NCI-H1417 (cell line): ENCODE measurements around the gene RREB1.
"Not testable (repeated sequence)": the region's sequence is repeated elsewhere in the genome, so short reads cannot be mapped to it uniquely, and the experiment has no call there.

Experiments used
- DNase-seq, 3 experiments: peaks; one replicate each; lab custom pipeline; 2025; lab: John Stamatoyannopoulos, UW

The RREB1 gene

GRCh38 chr6:7262746-7263518 lies 155.2 kb downstream of the RREB1 start:
- no peak for DNase-seq

DNA sequence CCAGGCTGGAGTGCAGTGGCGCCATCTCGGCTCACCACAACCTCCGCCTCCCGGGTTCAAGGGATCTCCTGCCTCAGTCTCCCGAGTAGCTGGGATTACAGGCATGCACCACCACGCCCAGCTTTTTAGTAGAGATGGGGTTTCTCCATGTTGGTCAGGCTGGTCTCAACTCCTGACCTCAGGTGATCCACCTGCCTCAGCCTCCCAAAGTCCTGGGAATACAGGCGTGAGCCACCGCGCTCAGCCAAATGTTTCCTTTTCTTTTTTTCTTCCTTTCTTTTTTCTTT lies 155.7 kb downstream of the RREB1 start:
- not testable (repeated sequence) for DNase-seq

DNA sequence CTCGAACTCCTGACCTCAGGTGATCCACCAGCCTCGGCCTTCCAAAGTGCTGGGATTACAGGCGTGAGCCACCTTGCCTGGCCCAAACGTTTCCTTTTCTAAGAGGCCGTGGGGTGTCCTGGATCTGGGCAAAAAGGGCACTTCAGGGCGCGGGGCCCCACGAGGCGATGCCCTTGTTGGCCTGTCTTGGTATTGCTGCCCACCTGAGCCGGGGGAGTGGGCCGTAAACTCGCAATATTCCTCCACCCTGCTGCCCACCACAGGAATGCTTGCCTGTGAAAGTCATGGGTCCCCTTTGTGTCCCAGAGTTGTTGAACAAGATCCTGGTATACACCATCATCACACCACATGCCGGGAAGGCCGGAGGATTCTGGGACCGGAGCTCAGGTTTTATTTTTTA lies 156.3 kb downstream of the RREB1 start:
- DNase-seq = no peak

- no peak for DNase-seq
Observed at GRCh38 chr6:7264686-7265384, 157.1 kb downstream of the RREB1 start.

GRCh38 chr6:7265385-7265726 lies 157.6 kb downstream of the RREB1 start:
- not testable (repeated sequence) for DNase-seq

DNA sequence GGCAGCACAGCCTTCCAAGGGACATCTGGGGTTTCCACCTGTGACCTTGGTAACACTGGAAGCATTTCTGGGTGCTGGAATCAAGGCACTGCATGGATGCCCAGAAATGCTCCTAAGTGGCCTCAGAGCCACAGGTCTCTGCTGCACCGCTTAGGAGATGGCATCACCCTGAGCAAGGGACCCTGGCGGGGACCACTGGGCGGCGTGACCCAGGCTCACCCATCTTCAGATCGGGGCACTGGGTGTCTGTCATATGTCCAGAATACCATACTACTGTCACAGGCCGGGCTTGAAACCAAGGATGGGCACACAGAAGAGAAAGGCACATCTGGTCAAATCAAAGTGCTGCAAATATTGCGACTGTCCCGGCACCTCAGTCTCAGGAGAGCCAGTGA lies 159.3 kb downstream of the RREB1 start:
- DNase-seq = no peak

DNA sequence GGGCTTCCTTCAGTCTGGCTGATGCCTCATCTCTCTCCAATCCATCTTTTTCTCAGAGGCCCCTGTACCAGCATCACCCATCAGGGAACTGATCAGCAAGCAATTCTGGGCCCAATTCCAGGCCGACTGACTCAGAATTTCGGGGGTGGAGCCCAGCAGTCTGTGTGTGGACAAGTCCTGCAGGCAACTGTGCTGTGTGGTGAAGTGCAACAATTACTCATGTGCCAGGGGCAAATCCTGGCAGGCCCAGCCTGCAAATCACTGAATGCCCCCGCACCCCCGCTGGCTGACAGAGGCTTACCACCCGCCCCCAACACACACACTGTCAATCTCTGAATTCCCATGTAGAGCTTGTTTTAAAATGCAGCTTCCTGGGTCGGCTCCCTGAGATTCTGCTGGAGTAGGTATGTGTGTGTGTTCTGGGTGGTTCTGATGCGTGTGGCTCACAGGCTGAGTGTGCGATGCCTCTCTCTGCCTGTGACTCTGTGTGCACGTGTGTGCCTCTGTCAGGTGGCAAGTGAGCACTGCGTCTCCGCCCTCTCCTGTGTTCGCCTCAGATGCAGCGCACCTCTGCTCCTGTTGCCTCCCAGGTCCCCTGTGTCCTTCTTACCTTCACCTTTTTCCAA lies 159.8 kb downstream of the RREB1 start:
- no peak for DNase-seq

DNA sequence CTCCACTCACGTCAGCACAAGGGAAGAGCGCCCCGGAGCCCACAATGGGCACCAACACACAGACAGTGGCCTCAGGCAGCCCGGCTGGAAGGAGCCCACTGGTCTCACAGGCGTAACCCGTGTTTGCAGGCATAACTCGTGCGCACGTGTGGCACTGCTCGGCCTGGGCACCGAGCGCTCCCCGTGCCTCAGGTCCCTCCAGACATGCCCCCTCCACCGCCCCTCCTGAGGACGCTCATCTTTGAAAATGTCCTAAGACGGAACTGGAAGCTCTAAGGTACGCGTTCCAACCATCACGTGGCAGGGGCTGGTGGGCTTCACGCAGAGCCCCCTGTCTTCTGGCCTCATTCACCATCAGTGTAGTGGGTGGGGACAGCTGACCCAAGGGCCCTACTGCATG lies 160.6 kb downstream of the RREB1 start:
- DNase-seq = no peak

- DNase-seq = no peak
Observed at GRCh38 chr6:7268816-7269555, 161.2 kb downstream of the RREB1 start.

- no peak for DNase-seq
Observed at GRCh38 chr6:7269816-7270215, 162.1 kb downstream of the RREB1 start.

GRCh38 chr6:7270320-7271204 lies 162.8 kb downstream of the RREB1 start:
- DNase-seq = no peak

- no peak for DNase-seq
Observed at GRCh38 chr6:7271205-7271534, 163.4 kb downstream of the RREB1 start.

DNA sequence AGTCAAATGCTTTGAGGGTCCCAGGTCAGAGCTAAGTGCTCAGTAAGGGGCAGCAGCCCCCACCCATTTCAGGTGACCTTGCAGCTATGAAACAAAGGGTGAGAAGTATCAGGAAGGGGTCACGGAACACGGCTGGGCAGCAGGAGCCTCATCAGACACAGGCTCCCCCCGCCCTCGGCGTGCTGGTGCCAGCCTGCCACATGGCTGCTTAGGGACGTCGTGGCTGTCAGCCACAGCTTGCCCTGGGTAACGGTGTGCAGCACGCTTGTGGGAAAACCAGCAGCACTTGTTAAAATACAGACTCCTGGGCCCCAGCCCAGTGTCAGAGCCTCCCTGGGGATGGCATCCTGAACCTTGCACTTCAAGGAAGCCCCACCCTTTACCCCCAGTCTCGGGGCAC lies 165.9 kb downstream of the RREB1 start:
- DNase-seq = no peak

- DNase-seq = not testable (repeated sequence)
Observed at GRCh38 chr6:7274525-7274924, 166.8 kb downstream of the RREB1 start.

- no peak for DNase-seq
Observed at GRCh38 chr6:7276199-7276524, 168.4 kb downstream of the RREB1 start.

- DNase-seq = no peak
Observed at GRCh38 chr6:7282097-7282906, 174.5 kb downstream of the RREB1 start.

DNA sequence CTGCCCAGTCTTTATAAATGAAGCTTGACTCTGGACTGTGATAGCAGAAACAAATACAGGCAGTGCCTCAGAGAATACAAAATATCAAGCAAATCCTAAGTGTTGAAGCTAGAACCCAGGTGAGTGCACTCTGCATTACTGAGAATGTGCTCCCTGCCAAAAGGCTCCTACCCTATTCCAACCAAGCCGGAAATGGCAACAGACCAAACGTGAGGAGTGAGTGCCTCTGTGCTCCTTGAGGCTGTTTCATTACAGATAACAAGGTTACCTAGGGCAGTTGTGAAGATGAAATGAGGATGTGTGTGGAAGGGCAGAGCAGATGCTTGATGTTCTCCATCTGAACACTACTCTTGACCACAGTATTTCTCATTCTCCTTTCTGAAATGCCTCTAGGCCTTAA lies 175.9 kb downstream of the RREB1 start:
- DNase-seq = no peak

GRCh38 chr6:7285416-7285815 lies 177.7 kb downstream of the RREB1 start:
- no peak for DNase-seq

GRCh38 chr6:7290079-7290478 lies 182.3 kb downstream of the RREB1 start:
- DNase-seq = no peak

DNA sequence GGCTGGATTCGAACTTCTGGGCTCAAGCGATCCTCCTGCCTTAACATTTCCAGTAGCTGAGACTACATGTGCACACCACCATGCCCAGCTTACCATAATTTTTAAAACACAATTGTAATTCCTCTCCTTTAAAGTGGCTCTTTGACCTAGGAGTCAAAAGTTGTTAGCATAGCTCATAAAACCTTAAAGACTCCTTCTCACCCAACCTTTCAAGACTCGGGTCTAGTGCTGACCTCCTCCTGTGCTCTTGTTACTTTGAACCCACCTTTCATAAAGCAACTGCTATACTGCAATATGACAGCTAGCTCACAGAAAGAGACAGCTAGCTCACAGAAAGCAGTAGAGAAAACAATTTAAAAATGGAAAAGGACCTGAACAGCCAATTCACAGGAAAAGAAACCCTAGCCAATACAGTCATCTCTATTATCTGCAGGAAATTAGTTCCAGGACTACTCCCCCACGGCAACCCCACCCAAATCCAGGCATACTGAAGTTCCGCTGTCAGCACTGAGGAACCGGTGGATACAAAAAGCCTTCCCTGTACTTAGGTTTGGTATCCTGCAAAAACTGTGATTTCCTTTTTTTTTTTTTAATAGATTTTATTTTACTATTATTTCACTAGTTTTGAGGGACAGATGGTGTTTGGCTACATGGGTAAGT lies 185.0 kb downstream of the RREB1 start:
- DNase-seq = no peak

- no peak for DNase-seq
Observed at GRCh38 chr6:7295916-7296315, 188.2 kb downstream of the RREB1 start.
